ENCODE results near the gene TSPOAP1. TPM values are rescaled to one million over a fixed set of nuclear protein-coding genes. Genes with fewer than 3 reads are reported as not detected.

The TSPOAP1 gene
- total RNA-seq, 1 donor, result 0.86 TPM

GRCh38 chr17:58368860-58369213, 40.2 kb upstream of the TSPOAP1 start:
- TF ChIP-seq, protein P1, sequence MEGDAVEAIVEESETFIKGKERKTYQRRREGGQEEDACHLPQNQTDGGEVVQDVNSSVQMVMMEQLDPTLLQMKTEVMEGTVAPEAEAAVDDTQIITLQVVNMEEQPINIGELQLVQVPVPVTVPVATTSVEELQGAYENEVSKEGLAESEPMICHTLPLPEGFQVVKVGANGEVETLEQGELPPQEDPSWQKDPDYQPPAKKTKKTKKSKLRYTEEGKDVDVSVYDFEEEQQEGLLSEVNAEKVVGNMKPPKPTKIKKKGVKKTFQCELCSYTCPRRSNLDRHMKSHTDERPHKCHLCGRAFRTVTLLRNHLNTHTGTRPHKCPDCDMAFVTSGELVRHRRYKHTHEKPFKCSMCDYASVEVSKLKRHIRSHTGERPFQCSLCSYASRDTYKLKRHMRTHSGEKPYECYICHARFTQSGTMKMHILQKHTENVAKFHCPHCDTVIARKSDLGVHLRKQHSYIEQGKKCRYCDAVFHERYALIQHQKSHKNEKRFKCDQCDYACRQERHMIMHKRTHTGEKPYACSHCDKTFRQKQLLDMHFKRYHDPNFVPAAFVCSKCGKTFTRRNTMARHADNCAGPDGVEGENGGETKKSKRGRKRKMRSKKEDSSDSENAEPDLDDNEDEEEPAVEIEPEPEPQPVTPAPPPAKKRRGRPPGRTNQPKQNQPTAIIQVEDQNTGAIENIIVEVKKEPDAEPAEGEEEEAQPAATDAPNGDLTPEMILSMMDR (IDR thresholded peaks at IDR 0.05; ENCODE audit: insufficient read depth, low read depth, low read length), result no peak
- no peak overlapping the region for H3K4me3 ChIP-seq (ENCODE audit: low read depth, low read length)
- no peak for DNase-seq (ENCODE audit: low read depth)

- TF ChIP-seq, protein P1 (IDR thresholded peaks at IDR 0.05; ENCODE audit: insufficient read depth, low read depth, low read length), result no peak
- H3K4me3 ChIP-seq (ENCODE audit: low read depth, low read length), result no peak overlapping the region
- no peak for DNase-seq (ENCODE audit: low read depth)
These were observed 38.9 kb upstream of the TSPOAP1 start for GRCh38 chr17:58367461-58367860.

GRCh38 chr17:58365980-58366595, 37.5 kb upstream of the TSPOAP1 start:
- TF ChIP-seq, protein P1 (IDR thresholded peaks at IDR 0.05; ENCODE audit: insufficient read depth, low read depth, low read length), result no peak
- no peak overlapping the region for H3K4me3 ChIP-seq (ENCODE audit: low read depth, low read length)
- no peak for DNase-seq (ENCODE audit: low read depth)

GRCh38 chr17:58365185-58365979, 36.8 kb upstream of the TSPOAP1 start:
- no peak overlapping the region for H3K4me3 ChIP-seq (ENCODE audit: low read depth, low read length)
- TF ChIP-seq, protein P1 (IDR thresholded peaks at IDR 0.05; ENCODE audit: insufficient read depth, low read depth, low read length), result no peak
- no peak for DNase-seq (ENCODE audit: low read depth)

GRCh38 chr17:58364270-58364942, 35.8 kb upstream of the TSPOAP1 start:
- H3K4me3 ChIP-seq (ENCODE audit: low read depth, low read length), result no peak overlapping the region
- TF ChIP-seq, protein P1 (IDR thresholded peaks at IDR 0.05; ENCODE audit: insufficient read depth, low read depth, low read length), result no peak
- DNase-seq (ENCODE audit: low read depth), result no peak

DNA sequence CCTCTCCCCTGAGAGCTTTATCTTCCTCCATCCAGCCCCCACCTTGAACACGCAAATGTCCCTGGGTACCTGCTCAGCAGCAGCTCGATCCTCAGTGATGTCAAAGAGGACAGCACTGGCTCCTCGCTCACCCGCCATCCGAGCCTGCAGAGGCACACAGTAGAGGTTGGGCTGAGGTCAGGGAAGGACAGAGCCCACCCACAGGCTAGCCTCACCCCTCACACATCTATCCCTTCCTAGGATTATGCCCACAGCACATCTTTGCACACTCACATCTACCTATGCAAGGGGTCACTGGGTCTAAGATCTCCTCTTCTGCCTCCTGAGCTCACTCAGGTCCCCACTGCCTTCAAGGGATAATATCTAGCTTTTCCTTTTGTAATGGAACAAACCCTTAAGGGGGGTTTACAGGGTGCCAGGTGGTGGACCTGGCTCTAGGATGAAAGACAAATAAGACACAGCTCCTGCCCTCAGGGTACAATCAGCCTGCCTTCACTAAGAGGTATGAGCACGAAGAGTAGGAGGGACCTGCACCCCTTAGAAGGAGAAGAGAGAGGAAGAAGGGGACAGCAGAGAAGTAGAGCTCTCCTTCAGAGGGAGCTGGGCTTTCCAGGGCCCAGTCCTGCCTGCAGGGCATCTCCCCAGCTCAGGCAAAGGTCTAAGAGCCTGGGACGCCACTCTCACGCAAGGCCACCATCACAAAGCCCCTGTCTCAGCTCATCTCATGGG, 35.0 kb upstream of the TSPOAP1 start:
- DNase-seq (ENCODE audit: low read depth), result no peak
- TF ChIP-seq, protein P1 (IDR thresholded peaks at IDR 0.05; ENCODE audit: insufficient read depth, low read depth, low read length), result no peak
- H3K4me3 ChIP-seq (ENCODE audit: low read depth, low read length), result no peak overlapping the region
